Stimulated activated CD8-positive, alpha-beta memory T cell treated with anti-CD3 and anti-CD28 coated beads, Interleukin-12 subunit alpha, Interleukin-12 subunit beta, amount 100 ng/mL, for 4 hours (primary cell): ENCODE results near the gene AARS1.
"Not testable (repeated sequence)": the region's sequence is repeated elsewhere in the genome, so short reads cannot be mapped to it uniquely, and the experiment has no call there.

ENCODE experiments used
- DNase-seq: peaks from one replicate; pipeline ENCODE4 v3.0.0-alpha.2; 2020; ENCODE audit warnings: low read depth

The AARS1 gene

GRCh38 chr16:70224645-70225044 lies 64.7 kb downstream of the AARS1 start:
- not testable (repeated sequence) for DNase-seq

DNA sequence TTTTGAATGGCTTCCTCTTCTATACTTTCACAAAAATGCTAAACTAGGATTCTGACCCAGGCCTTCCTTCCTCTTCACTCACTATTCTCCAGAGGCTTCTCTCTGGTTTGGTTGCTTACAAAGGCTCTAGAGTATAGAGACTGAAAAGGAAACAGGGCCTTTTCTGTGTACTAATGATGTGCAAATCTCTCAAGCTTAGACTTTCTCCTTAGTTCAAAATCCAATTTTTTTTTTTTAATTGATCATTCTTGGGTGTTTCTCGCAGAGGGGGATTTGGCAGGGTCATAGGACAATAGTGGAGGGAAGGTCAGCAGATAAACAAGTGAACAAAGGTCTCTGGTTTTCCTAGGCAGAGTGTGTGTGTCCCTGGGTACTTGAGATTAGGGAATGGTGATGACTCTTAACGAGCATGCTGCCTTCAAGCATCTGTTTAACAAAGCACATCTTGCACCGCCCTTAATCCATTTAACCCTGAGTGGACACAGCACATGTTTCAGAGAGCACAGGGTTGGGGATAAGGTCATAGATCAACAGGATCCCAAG lies 65.3 kb downstream of the AARS1 start:
- DNase-seq, result not testable (repeated sequence)

- DNase-seq, result not testable (repeated sequence)
Measured at GRCh38 chr16:70223216-70223615, 66.1 kb downstream of the AARS1 start.

GRCh38 chr16:70222574-70222973 lies 66.7 kb downstream of the AARS1 start:
- not testable (repeated sequence) for DNase-seq

- not testable (repeated sequence) for DNase-seq
Measured at GRCh38 chr16:70218586-70218985, 70.7 kb downstream of the AARS1 start.

DNA sequence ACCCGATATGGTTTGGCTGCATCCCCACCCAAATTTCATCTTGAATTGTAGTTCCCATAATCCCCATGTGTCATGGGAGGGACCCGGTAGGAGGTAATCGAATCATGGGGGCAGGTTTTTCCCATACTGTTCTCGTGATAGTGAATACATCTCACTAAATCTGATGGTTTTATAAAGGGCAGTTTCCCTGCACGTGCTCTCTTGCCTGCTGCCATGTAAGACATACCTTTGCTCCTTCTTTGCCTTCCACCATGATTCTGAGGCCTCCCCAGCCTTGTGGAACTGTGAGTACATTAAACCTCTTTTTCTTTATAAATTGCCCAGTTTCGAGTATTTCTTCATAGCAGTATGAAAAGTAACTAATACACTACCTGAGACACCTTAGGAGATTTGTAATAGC lies 82.9 kb downstream of the AARS1 start:
- DNase-seq, result not testable (repeated sequence)

- DNase-seq, result not testable (repeated sequence)
Measured at GRCh38 chr16:70204668-70205405, 84.5 kb downstream of the AARS1 start.

DNA sequence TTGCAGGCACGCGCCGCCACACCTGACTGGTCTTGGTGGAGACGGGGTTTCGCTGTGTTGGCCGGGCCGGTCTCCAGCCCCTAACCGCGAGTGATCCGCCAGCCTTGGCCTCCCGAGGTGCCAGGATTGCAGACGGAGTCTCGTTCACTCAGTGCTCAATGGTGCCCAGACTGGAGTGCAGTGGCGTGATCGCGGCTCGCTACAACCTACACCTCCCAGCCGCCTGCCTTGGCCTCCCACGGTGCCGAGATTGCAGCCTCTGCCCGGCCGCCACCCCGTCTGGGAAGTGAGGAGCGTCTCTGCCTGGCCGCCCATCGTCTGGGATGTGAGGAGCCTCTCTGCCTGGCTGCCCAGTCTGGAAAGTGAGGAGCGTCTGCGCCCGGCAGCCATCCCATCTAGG lies 85.3 kb downstream of the AARS1 start:
- DNase-seq, result not testable (repeated sequence)

- not testable (repeated sequence) for DNase-seq
Measured at GRCh38 chr16:70203508-70203907, 85.8 kb downstream of the AARS1 start.
